NCI-H510A (cell line): Measurements from ENCODE around the gene HARBI1.
"Not testable (repeated sequence)": the region's sequence is repeated elsewhere in the genome, so short reads cannot be mapped to it uniquely, and the experiment has no call there.

Experiments used
- DNase-seq: peaks from one replicate; lab custom pipeline; 2025; lab: John Stamatoyannopoulos, UW

The HARBI1 gene

DNA sequence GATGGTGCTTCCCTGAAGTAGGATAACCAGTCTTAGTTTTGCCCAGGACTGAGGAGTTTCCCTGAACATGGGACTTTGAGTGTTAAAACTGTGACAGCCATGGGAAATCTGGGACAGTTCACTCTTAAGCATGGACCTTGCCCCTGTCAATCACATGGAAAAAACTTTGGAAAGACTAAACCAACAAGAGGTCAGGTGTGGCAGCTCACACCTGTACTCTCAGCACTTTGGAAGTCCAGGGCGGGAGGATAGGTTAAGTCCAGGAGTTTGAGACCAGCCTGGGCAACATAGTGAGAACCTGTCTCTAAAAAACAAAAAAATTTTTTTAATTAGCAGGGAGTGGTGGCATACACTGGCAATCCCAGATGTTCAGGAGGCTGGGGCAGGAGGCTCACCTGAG lies 19.9 kb downstream of the HARBI1 start:
- no peak for DNase-seq

DNA sequence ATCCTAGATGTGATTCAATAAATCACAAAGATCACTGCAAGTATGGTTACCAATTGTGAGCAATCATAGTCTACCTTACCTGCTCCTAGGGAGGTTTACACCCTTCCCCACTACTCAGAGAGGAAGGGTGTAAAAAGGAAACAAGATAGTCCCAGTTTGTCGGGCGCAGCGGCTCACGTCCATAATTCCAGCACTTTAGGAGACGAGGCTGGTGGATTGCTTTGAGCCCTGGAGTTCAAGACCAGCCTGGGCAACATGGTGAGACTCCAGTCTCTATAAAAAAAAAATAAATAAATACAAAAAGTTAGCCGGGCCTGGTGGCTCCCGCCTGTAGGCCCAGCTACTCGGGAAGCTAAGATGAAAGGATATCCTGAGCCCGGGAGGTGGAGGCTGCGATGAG lies 22.2 kb downstream of the HARBI1 start:
- DNase-seq: no peak

DNA sequence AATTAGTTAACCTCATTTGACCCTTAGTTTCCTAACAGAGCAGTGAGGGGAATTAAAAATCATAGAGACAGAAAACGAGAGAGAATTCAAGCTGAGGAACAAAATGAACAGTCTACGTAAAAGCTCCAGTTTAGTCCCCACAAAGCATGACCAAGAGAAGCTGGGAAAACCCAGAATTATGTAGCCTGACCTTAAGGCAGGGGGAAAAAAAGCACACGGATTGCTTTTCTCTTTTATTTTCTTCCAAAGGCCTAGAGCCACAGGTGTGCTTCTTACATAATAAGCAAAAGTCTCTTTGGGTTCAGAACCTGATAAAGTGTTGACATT lies 22.7 kb downstream of the HARBI1 start:
- no peak for DNase-seq

DNA sequence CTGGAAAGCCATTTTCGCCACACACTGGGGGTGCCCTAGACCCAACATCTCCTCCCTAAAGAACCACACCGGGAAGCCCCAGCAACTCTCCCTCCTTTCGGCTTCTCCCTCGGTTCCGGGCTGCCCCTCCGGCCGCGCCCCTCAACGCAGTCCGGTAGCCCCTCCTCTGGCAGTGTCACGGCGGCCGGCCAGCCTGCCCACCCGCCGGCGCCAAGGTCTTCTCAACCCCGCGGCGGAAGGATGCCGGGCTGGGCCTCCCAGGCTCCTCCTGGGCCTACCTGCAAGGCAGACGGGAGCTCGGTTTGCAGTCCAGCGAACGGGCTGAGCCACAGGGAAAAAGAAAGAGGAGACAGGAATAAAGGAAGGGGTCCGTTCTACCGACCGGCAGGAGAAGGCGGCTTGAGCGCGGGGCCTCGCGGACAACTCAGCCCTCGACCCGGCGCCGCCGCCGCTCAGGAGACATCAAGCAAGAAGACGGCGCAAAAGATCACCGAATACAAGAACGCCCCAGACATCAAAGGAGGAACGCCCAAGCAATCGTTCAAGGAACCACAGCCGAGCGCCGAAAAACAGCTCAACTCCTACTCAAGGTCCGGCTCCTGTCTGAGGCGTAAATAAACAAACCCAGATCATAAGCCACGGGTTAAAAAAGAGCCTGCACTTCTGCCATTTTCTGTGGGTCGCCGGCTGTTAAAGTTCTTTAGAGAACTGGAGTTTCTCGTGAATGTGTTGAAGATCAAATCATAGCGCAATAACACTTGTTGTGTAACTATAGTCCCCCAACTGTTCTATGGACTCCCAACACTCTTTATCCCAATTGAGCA lies 23.3 kb downstream of the HARBI1 start, which contains the start of gene AMBRA1:
AMBRA1 (minus strand) TSS at position 474 of the 824 bp plus-strand sequence. CDS start 45,643 bp downstream, outside the sequence.
- peak; percentile 51 for DNase-seq

DNA sequence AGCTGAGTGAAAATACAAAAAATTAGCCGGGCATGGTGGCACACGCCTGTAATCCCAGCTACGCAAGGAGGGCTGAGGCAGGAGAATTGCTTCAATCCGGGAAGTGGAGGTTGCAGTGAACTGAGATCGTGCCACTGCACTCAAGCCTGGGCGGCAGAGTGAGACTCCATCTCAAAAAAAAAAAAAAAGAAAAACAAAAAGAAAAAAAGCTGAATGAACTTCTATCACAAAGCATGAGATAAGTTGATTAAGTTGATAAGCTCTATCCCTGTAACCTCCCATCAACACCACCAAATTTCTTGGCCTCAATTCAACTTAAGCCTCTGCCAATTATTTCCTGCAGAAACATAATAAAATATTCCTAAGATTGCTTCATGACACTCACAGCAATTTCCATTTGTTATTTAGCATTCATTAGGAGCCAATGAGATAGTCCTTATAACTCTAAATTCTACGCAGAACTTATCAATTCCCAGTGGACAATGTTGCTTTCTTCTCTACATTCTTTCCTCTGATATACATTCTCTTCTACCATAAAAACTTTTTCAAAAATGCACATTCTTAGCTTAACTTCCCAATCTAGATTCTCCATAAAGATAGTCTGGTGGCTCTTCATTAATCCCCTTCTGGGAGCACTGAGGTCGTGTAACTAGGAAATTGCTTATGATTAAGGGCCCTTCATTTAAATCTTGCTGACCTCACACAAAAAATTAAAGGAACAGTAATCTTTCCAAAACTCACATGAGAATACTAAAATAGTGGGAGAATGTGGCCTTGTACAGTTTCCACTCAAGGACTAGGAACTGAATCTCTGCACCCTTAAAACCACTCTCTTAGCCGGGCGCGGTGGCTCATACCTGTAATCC lies 26.1 kb downstream of the HARBI1 start:
- DNase-seq: no peak

DNA sequence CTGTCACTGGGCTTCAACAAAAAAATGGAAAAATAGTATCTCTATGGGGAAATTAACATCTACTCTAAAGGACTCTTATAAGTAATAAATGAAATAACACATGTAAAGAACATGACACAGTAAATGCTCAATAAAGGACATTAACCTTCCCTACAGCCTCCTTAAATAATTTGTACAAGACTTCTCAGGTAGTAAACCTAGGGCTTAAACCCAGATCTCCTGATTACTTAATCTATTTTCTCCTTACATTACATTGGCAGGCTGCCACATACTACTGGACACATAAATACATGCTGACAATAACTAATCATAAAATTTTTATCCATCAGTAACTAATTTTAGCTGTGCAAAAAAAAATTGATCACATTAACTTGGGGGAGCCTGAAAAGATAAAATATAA lies 28.1 kb downstream of the HARBI1 start:
- DNase-seq: no peak

DNA sequence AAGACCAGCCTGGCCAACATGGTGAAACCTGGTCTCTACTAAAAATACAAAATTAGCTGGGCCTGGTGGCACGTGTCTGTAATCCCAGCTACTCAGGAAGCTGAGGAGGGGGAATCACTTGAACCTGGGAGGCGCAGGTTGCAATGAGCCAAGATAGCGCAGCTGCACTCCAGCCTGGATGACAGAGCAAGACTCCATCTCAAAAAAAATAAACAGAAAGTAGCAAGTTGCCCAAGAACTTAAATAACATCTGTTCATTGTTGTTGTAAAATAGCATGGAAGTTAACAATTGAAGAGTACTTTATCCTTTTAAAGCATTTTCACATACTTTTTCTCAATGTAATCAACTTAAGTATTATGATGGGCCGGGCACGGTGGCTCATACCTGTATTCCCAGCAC lies 28.9 kb downstream of the HARBI1 start:
- DNase-seq: no peak

DNA sequence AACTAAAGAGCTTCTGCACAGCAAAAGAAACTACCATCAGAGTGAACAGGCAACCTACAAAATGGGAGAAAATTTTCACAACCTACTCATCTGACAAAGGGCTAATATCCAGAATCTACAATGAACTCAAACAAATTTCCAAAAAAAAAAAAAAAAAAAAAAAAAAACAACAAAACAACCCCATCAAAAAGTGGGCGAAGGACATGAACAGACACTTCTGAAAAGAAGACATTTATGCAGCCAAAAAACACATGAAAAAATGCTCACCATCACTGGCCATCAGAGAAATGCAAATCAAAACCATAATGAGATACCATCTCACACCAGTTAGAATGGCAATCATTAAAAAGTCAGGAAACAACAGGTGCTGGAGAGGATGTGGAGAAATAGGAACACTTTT lies 33.5 kb downstream of the HARBI1 start:
- not testable (repeated sequence) for DNase-seq

DNA sequence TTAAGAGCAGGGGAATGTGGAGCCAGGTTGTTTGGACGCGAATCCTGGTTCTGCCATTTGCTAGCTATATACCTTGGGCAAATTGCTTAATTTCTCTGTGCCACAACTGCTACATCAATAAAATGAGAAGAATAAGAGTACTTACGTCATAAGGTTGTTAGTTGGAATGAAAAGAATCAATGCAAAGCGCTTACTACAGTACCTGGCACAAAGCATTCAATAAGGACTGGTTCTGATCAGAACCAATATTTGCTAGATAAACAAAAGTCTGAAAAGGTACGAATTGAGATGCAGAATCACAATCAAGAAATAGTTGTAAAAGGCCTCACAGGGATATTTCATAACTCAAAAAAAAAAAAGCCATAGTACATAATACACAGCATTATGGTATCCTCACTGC lies 34.4 kb downstream of the HARBI1 start:
- DNase-seq: no peak

DNA sequence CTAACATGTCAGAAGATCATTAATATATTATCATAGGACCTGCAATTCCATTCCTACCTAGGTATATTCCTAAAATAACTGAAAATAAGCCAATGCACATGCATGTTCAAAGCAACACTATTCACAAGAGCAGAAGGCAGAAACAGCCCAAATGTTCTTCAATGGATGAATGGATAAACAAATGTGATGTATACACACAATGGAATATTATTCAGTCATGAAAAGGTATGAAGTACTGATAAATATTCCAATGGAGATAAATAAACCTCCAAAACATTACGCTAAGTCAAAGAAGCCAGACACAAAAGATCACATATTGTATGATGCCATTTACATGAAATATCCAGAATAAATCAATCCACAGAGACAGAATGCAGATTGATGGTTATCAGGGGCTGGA lies 40.0 kb downstream of the HARBI1 start:
- DNase-seq: no peak

DNA sequence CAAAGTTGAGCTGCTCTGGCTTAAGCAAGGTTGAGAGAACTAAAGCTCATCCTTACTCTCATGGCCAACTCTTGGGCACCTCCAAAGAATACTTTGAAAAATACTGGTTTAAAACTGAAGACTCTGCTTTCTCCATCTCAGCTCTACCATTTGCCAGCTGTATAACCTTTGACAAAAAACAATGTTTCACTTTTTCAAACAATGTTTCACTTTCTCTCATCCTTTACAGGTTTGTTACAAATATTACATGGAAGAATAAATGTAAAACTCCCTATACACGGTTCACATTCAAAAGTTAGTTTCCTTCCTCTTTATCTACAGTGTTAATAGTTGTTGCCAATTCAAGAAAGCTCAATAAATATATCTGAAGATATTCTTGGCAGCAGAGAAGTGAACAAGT lies 42.4 kb downstream of the HARBI1 start:
- DNase-seq: no peak

DNA sequence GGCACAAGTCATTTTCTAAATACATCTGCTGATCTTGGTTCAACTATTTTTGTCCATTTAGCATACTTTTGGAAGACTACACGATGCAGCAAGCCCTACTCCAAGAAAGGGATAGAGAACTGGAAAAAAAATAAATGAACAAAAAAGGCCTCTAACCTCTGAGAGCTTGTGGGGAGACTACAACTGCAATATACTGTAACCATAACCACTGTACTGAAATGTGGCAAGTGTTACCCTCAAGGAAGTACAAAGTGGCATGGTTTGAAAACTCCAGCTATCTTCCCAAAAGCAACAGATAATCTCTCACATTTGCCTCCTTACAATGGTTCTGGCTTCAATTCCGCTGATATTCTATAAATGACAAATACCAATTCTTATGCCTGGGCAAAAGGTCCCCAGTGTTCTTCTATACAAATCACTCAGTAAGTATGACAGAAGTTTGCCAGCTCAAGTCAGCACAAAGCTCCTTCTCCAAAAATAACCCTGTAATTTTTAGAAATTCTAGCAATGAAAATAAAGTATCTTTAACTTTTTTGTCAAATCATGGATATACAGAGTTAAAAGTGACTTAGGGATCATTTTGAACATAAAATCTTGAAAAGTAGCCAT lies 46.1 kb downstream of the HARBI1 start:
- DNase-seq: no peak

DNA sequence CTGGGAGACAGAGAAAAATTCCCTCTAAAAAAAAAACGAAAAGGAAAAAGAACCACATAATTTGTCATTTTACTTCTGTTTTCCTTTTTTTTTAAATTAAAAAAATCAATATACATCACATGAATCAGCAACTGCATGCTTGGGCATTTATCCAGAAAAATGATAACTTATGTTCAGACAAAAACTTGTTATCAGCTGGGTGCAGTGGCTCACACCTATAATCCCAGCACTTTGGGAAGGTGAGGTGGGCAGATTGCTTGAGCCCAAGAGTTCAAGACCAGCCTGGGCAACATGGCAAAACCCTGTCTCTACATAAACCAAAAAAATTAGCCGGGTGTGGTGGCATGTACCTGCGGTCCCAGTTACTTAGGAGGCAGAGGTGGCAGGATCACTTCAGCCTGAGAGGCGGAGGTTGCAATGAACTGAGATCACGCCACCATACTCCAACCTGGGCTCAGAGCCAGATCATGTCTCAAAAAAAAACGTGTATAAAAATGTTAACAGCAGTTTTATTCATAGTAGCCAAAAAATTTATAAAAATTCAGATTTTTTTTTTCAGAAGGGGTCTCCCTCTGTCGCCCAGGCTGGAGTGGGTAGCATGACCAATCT lies 51.7 kb downstream of the HARBI1 start:
- no peak for DNase-seq

DNA sequence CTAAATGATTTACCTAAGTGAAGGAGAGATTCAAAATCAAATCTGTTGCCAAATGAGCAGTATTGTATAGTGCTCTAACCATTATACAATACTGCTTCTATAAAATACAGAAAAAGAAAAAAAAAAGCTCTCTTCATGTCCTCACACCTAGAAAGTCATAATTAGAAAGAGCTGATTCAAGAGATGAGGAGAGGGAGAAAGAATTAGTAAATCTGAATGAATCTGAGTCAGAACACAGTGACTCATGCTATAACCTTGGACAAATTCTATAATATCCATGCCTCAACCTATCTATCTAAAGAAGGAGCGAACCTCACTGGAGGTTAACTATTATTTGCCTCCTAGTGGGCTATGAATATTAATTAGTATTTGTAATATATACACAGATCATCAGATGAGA lies 52.6 kb downstream of the HARBI1 start:
- no peak for DNase-seq

DNA sequence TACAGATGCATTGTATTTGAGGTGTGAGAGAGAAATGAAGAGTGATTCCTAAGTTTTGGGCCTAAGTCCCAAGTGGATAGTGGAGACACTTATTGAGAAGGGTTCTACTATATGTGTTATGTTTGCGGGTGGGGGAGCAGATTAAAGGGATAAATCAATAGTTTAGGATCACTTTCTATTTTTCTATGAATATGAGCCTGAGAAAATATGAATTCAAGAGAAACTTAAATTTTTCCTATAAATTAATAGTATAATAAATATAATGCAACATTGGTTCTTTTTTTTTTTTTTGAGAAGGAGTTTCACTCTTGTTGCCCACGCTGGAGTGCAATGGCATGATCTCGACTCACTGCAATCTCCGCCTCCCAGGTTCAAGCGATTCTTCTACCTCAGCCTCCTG lies 54.5 kb downstream of the HARBI1 start:
- no peak for DNase-seq

DNA sequence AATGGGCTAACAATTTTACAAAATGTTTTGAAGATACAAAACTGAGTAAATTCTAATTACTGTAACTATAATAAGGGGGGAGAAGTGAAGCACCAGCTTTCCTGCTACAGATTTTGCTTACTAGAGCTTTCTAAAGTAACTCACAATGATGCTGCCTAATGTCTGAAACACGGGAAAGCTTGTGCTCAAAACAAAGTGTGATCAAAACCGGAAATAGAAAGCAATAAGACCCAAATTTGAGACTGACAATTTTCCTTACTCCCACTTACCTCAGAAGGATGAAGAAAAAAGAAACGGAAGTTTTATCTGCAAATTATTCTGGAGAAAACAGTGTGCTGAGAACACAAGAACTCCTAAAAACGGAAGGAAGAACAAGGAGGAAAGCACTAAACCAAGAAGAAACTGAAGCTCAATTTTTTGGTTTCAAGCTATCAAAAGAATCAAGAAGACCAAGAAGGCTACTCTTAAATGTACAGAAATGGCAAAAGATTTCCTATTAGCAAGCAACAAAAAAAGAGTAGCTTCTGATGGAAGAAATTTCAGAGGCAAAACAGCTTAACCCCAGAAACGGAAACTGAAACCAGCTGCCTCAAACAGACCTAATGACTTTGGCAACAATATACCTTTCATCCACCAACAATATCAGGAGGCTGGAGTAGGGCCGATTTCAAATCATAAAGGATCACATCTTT lies 56.6 kb downstream of the HARBI1 start:
- DNase-seq: no peak

DNA sequence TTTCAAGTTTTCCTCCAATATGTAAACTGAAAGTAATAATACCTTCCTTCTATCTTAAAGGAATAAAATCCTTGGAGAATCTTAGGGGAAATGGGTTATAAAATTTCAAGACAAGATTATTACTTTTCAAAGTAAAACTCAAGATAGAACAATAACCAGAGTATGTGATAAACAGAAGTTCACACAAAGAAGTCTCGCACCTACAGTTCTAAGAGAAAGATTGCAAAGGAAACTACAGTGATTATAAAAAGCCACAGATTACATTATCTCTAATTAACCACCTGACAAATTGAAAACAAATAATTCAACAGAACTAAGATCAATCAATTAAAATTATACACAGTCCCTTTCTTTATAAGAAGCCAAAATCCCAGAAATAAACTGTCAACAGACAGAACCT lies 57.2 kb downstream of the HARBI1 start:
- DNase-seq: no peak

DNA sequence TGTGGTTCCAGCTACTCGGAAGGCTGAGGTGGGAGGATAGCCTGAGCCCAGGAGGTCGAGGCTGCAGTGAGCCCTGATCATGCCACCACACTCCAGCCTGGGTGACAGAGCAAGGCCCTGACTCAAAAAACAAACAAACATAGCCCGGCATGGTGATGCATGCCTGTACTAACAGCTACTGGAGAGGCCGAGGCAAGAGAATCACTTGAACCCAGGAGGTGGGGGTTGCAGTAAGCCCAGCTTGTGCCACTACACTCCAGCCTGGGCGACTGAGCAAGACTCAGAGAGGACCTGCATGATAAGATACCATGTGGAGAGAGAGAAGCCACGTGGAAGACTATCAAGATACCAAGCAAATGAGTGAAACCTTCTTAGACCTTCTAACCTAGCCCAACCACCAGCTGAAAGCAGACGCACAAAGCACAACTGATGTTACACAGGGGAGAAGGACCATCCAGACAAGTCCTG lies 59.3 kb downstream of the HARBI1 start:
- DNase-seq: no peak

DNA sequence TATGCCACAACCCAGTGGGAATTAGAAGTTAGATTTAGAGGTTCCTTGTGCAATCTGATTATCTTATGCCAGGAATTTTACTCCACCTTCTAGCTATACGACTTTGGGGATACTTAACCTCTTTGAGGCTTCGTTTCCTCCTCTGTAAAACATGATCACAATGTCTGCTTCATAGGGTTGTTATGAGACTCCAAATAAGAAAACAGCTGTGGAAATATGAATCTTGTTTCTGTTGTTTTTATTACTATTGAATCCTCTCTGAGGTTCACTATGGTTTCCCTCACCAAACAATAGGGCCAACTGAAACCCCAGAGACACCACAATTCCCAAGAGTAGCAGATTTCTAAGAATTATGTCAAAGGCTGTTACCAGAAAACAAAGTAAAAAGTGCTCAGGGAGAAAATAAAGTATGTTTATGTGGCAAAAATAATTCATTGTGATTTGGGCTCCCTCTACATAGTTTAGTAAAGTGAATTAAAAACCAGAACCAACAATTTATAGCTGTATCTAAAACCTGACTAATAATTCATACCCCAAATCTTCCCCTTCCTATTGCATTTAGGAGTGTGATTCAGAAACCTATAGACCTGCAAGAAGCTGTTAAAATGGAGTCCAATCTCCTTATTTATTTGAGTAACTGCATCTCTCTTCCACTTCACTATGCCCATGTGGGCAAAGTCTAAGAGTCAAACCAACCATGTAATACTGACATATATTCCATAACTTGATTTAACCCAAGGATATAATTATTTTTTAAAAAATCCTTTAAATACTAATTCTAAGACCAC lies 61.6 kb downstream of the HARBI1 start:
- no peak for DNase-seq

DNA sequence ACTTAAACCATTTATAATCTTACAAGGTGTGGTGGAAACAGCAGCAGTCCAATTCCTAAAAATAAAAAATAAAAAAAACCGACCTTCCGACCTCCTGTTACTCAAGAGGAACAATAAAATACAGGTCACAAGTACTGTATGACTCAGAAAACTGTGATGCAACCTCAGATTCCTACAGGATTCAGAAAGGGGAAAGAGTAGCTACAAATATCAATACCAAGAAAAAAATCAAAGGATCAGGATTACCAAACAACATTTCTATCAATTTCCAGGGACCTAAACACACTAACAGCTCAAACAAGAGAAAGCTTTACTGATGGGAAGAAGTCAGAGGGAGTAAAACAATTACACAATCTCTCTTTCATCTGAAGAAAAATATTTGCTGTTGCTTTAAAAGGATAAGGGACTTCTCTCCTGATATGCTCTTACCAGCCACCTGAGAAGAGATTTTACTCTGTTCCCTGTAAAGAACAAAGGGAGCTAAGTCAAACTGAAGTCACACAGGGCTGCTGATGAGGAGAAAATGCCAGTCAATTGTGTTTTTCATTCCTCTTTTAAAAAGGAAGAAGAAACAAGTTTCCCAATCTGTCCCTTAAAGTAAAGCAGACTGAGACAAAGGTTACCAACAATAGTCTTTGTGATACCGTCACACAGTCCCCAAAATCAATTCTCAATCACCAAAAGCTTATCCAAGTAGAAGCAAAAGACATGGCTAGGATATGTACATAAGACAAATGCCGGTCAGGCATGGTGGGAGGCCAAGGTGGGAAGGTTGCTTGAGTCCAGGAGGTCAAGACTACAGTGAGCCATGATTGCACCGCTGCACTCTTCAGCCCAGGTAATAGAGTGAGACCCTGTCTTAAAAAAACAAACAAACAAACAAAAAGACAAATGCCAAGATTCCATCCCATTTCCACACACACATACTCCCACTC lies 62.5 kb downstream of the HARBI1 start:
- no peak for DNase-seq
